Peyer's patch (tissue), 4 donors: Measurements from ENCODE around the gene GPR132. TPM values are rescaled to one million over a fixed set of nuclear protein-coding genes. Genes with fewer than 3 reads are reported as not detected.

Source experiments
- DNase-seq, 3 donors: peaks; one replicate each; pipeline ENCODE4 v3.0.0-alpha.2; 2017 to 2019
- H3K27ac ChIP-seq, 4 donors: fragments of 200-600 bp; sonication (generic); one replicate each; pipeline ENCODE4 v1.5.1; 2016 to 2019
- H3K27me3 ChIP-seq, 2 donors: fragments of 200-600 bp; sonication (generic); one replicate each; pipeline ENCODE4 v1.5.1; 2019
- H3K36me3 ChIP-seq, 3 donors: fragments of 200-600 bp; sonication (generic); one replicate each; pipeline ENCODE4 v1.5.1; 2016 to 2019
- H3K4me1 ChIP-seq, 4 donors: fragments of 200-600 bp; sonication (generic); one replicate each; pipeline ENCODE4 v1.5.1; 2016 to 2019
- H3K4me3 ChIP-seq, 4 donors: fragments of 200-600 bp; sonication (generic); 1 replicate in 3 of 4; 2 replicates in 1 of 4; pipeline ENCODE4 v1.5.1; 2016 to 2019; ENCODE audit warnings: mild to moderate bottlenecking in 1 of 4
- H3K9me3 ChIP-seq, 4 donors: fragments of 200-600 bp; sonication (generic); one replicate each; pipeline ENCODE4 v1.5.1; 2016 to 2019; ENCODE audit warnings: mild to moderate bottlenecking in 1 of 4
- CTCF ChIP-seq, 6 experiments: fragments of 450-650 bp in 4 of 6; fragments of 200-600 bp in 2 of 6; sonication (generic) in 1 of 6; IDR thresholded peaks; one replicate each; pipeline ENCODE4 v1.5.1; 2017 to 2019; ENCODE audit warnings: antibody characterized with exemption in 6 of 6, mild to moderate bottlenecking in 3 of 6, moderate library complexity in 1 of 6
- POLR2A ChIP-seq, 2 donors: fragments of 450-650 bp; IDR thresholded peaks; one replicate each; pipeline ENCODE4 v1.5.1; 2017; ENCODE audit warnings: antibody characterized with exemption in 2 of 2, mild to moderate bottlenecking in 2 of 2, moderate library complexity in 2 of 2
- total RNA-seq, 4 donors: library from RNA; depleted of rRNA; stranded (reverse); fragments of >200 nt; gene quantifications; one replicate each; pipeline ENCODE4 v1.1.0, GENCODE V29; 2016

Gene GPR132
- total RNA-seq, 4 donors from 2014 or later = 1.5 to 29.7 (median 4.2) TPM

DNA sequence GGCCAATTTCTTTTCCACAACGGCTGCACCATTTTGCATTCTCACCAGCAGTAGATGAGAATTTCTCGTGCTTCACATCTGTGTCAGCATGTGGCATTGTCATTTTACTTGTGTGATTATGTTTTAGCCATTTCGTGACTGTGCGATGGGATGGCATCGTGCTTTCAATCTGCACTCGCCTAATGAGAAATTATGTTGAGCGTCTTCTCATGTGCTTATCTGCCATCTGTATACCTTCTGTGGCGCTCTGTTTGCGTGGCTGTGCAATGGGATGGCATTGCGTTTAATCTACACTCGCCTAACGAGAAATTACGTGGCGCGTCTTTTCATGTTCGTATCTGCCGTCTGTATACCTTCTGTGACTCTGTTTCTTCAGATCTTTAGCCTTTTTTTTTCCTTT lies 14.9 kb upstream of the GPR132 start:
- Histone ChIP-seq H3K9me3 (no peaks in the 10 kb centered on the region), H3K27me3 (no peaks in the 10 kb centered on the region), H3K27ac (no peak overlapping the region), H3K36me3 (no peaks in the 10 kb centered on the region), H3K4me1 (peaks cover 0 to 20% (median 5%) of the 10 kb centered on the region in 4 donors), H3K4me3 (no peak overlapping the region)
- TF ChIP-seq POLR2A (IDR thresholded peaks at IDR 0.05) (no peak), CTCF (IDR thresholded peaks at IDR 0.05) (no peak)
- peak in 1 of 3 donors; percentile 27 for DNase-seq

- DNase-seq = no peak
- Histone ChIP-seq H3K27me3 (no peaks in the 10 kb centered on the region), H3K9me3 (no peaks in the 10 kb centered on the region), H3K36me3 (no peaks in the 10 kb centered on the region), H3K4me1 (peaks cover 0 to 20% (median 7%) of the 10 kb centered on the region in 4 donors), H3K27ac (no peak overlapping the region), H3K4me3 (no peak overlapping the region)
- TF ChIP-seq POLR2A (IDR thresholded peaks at IDR 0.05) (no peak), CTCF (IDR thresholded peaks at IDR 0.05) (no peak)
Measured at GRCh38 chr14:105078294-105078693, 13.1 kb upstream of the GPR132 start.

DNA sequence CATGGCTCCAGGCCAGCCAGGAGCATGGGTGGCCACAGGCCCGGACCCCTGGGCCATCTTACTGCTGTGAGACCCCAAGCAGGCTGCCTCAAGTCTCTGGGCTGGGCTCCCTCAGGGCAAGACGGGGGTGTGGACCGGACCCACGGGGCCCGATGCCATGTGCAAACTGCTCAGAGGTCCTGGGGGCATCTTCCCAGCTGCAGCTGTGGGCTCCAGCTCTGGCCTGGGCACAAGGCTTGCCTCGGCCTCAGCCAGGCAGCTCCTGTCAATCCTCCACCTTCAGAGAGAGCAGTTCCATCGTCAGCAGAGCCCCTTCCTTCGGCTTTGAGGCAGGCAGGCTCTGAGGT lies 12.4 kb upstream of the GPR132 start:
- DNase-seq = peak in 1 of 3 donors; percentile 44
- H3K4me3 ChIP-seq = no peak overlapping the region
- H3K27me3 ChIP-seq = no peaks in the 10 kb centered on the region

GRCh38 chr14:105076805-105077648 lies 11.8 kb upstream of the GPR132 start:
- Histone ChIP-seq H3K27ac (peak overlapping the region in 1 of 4 donors; percentile 38), H3K9me3 (no peaks in the 10 kb centered on the region), H3K27me3 (no peaks in the 10 kb centered on the region), H3K36me3 (no peaks in the 10 kb centered on the region), H3K4me1 (peaks cover 0 to 20% (median 7%) of the 10 kb centered on the region in 4 donors), H3K4me3 (peak overlapping the region in 1 of 4 donors; percentile 3)
- TF ChIP-seq POLR2A (IDR thresholded peaks at IDR 0.05) (no peak), CTCF (IDR thresholded peaks at IDR 0.05) (no peak)
- peak in 2 of 3 donors; percentile 49 to 56 for DNase-seq

More for the DNA sequence above, 12.4 kb upstream of the GPR132 start:
- Histone ChIP-seq H3K9me3 (no peaks in the 10 kb centered on the region), H3K36me3 (no peaks in the 10 kb centered on the region), H3K27ac (no peak overlapping the region), H3K4me1 (peaks cover 0 to 20% (median 7%) of the 10 kb centered on the region in 4 donors)
- no peak for TF ChIP-seq POLR2A (IDR thresholded peaks at IDR 0.05)
- TF ChIP-seq CTCF (IDR thresholded peaks at IDR 0.05) = no peak

- no peak overlapping the region for H3K4me3 ChIP-seq
- DNase-seq = peak in 1 of 3 donors; percentile 46
Measured at GRCh38 chr14:105076296-105076804, 11.1 kb upstream of the GPR132 start.

More at GRCh38 chr14:105076296-105076804, 11.1 kb upstream of the GPR132 start:
- Histone ChIP-seq H3K36me3 (no peaks in the 10 kb centered on the region), H3K4me1 (peaks cover 0 to 20% (median 7%) of the 10 kb centered on the region in 4 donors), H3K27ac (peak overlapping the region in 1 of 4 donors; percentile 38), H3K9me3 (no peaks in the 10 kb centered on the region), H3K27me3 (no peaks in the 10 kb centered on the region)
- TF ChIP-seq CTCF (IDR thresholded peaks at IDR 0.05) (no peak), POLR2A (IDR thresholded peaks at IDR 0.05) (no peak)
